Neural cell (in vitro differentiated cells): ENCODE measurements around the gene NCOR1.

Experiments
- EP300 ChIP-seq: fragments of 450-650 bp; conservative IDR thresholded peaks from 2 replicates; pipeline ENCODE4 v1.6.1; 2014; ENCODE audit warnings: antibody characterized with exemption, mild to moderate bottlenecking, moderate library complexity; ENCODE audit not compliant: poor library complexity, severe bottlenecking
- EZH2 ChIP-seq: fragments of 200-600, 300-800 bp; shearing (Covaris generic), sonication (generic); IDR thresholded peaks from 2 replicates; pipeline ENCODE4 v1.6.1; 2014; ENCODE audit warnings: antibody characterized with exemption, low read length, borderline replicate concordance, mild to moderate bottlenecking; ENCODE audit not compliant: insufficient read depth, poor library complexity, severe bottlenecking
- POLR2AphosphoS5 ChIP-seq: IDR thresholded peaks from 2 replicates; pipeline ENCODE4 v1.6.1; 2012
- RAD21 ChIP-seq: fragments of 450-650 bp; conservative IDR thresholded peaks from 2 replicates; pipeline ENCODE4 v1.6.1; 2014; ENCODE audit warnings: antibody characterized with exemption, mild to moderate bottlenecking, moderate library complexity
- SMC3 ChIP-seq: fragments of 450-650 bp; conservative IDR thresholded peaks from 2 replicates; pipeline ENCODE4 v1.6.1; 2014; ENCODE audit warnings: antibody characterized with exemption, mild to moderate bottlenecking, moderate library complexity; ENCODE audit not compliant: poor library complexity
- TAF1 ChIP-seq: IDR thresholded peaks from 2 replicates; pipeline ENCODE4 v1.6.1; 2012; ENCODE audit warnings: low read depth
- TF ChIP-seq, protein P1 (sequence below): fragments of 450-650 bp; IDR thresholded peaks from 2 replicates; pipeline ENCODE4 v1.5.1; 2014; ENCODE audit warnings: antibody characterized with exemption, mild to moderate bottlenecking, moderate library complexity; ENCODE audit not compliant: poor library complexity, severe bottlenecking
- TF ChIP-seq, protein P2 (sequence below): IDR thresholded peaks from 2 replicates; pipeline ENCODE4 v1.6.1; 2012; ENCODE audit warnings: borderline replicate concordance

DNA sequence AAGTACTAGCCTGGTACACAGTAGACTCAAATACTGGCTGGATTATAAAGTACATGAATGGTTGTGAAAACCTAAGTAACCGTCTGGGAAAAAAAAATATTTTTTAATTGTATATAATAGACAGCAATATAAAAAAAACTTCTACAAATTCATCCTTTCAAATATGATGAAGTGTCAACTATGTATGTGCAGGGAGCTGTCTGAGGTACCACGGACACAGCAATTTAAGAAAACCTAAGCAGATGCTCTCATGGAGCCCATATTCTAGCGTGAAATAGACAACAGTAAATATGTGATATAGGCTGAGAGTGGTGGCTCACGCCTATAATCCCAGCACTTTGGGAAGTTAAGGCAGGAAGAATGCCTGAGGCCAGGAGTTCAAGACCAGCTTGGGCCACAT is 111.1 kb downstream of the NCOR1 start:
- TF ChIP-seq, protein P1, sequence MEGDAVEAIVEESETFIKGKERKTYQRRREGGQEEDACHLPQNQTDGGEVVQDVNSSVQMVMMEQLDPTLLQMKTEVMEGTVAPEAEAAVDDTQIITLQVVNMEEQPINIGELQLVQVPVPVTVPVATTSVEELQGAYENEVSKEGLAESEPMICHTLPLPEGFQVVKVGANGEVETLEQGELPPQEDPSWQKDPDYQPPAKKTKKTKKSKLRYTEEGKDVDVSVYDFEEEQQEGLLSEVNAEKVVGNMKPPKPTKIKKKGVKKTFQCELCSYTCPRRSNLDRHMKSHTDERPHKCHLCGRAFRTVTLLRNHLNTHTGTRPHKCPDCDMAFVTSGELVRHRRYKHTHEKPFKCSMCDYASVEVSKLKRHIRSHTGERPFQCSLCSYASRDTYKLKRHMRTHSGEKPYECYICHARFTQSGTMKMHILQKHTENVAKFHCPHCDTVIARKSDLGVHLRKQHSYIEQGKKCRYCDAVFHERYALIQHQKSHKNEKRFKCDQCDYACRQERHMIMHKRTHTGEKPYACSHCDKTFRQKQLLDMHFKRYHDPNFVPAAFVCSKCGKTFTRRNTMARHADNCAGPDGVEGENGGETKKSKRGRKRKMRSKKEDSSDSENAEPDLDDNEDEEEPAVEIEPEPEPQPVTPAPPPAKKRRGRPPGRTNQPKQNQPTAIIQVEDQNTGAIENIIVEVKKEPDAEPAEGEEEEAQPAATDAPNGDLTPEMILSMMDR: no peak
- TF ChIP-seq EZH2 (no peak), POLR2AphosphoS5 (no peak), TAF1 (no peak), EP300 (no peak), RAD21 (no peak), SMC3 (no peak)
- TF ChIP-seq, protein P2, sequence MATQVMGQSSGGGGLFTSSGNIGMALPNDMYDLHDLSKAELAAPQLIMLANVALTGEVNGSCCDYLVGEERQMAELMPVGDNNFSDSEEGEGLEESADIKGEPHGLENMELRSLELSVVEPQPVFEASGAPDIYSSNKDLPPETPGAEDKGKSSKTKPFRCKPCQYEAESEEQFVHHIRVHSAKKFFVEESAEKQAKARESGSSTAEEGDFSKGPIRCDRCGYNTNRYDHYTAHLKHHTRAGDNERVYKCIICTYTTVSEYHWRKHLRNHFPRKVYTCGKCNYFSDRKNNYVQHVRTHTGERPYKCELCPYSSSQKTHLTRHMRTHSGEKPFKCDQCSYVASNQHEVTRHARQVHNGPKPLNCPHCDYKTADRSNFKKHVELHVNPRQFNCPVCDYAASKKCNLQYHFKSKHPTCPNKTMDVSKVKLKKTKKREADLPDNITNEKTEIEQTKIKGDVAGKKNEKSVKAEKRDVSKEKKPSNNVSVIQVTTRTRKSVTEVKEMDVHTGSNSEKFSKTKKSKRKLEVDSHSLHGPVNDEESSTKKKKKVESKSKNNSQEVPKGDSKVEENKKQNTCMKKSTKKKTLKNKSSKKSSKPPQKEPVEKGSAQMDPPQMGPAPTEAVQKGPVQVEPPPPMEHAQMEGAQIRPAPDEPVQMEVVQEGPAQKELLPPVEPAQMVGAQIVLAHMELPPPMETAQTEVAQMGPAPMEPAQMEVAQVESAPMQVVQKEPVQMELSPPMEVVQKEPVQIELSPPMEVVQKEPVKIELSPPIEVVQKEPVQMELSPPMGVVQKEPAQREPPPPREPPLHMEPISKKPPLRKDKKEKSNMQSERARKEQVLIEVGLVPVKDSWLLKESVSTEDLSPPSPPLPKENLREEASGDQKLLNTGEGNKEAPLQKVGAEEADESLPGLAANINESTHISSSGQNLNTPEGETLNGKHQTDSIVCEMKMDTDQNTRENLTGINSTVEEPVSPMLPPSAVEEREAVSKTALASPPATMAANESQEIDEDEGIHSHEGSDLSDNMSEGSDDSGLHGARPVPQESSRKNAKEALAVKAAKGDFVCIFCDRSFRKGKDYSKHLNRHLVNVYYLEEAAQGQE: no peak
